ENCODE results near the gene FBXO3. TPM values are rescaled to one million over a fixed set of nuclear protein-coding genes. Genes with fewer than 3 reads are reported as not detected.

Gene FBXO3
- total and polyA plus RNA-seq, 9 of the 15 experiments (the other 6 are each of a cell fraction or from before 2014, with no cell fraction given): 11.6 to 59.3 (median 29.2) TPM

- DNase-seq (ENCODE audit: extremely low read depth in 1 of 4, low spot score in 3 of 4): no peak
- H3K27ac ChIP-seq (ENCODE audit: extremely low read depth, low read depth, low read length): peak overlapping the region; percentile 15; the same call in 1 of the 3 replicates
- in situ Hi-C loops (cut with MboI) (no loop called here), intact Hi-C loops (cut with micrococcal nuclease) (no loop called here)
- no peak overlapping the region for H3K9ac ChIP-seq (ENCODE audit: insufficient read depth in 1 of 2, low read depth in 2 of 2, low read length in 2 of 2)
- FAIRE-seq: no peak
- H2AFZ ChIP-seq (ENCODE audit: low read depth, low read length): no peak overlapping the region
- TF ChIP-seq ZNF274 (IDR thresholded peaks at IDR 0.05; ENCODE audit: borderline replicate concordance, low read depth, low read length) (no peak), ELK1 (CRISPR knock-in tag; IDR thresholded peaks at IDR 0.05) (no peak), ZNF707 (CRISPR knock-in tag; conservative IDR thresholded peaks at IDR 0.05) (no peak), TSC22D4 (tag; IDR thresholded peaks at IDR 0.05) (no peak), GTF2A2 (tag; IDR thresholded peaks at IDR 0.05) (no peak)
- TF ChIP-seq, protein P1, sequence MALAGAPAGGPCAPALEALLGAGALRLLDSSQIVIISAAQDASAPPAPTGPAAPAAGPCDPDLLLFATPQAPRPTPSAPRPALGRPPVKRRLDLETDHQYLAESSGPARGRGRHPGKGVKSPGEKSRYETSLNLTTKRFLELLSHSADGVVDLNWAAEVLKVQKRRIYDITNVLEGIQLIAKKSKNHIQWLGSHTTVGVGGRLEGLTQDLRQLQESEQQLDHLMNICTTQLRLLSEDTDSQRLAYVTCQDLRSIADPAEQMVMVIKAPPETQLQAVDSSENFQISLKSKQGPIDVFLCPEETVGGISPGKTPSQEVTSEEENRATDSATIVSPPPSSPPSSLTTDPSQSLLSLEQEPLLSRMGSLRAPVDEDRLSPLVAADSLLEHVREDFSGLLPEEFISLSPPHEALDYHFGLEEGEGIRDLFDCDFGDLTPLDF (CRISPR knock-in tag; IDR thresholded peaks at IDR 0.05): no peak
- H3K36me3 ChIP-seq (ENCODE audit: control insufficient read depth, insufficient read depth, low read length): peaks cover 87% of the 10 kb centered on the region
- POLR2A ChIA-PET: interaction anchor here (0.9 to 3.3 kb wide), 4 partner anchors 12 to 29 kb away, joined by 3 to 18 read pairs (median 3); partner anchors contain the start of gene CD59
- H3K4me2 ChIP-seq (ENCODE audit: insufficient read depth, low read length): no peak overlapping the region
- 65% methylated on average over 4 of the region's 4 CpGs for WGBS (ENCODE audit: insufficient coverage, low coverage, missing lambda C conversion rate)
- peaks cover 0 to 4% of the 10 kb centered on the region in 2 experiments; a peak in 3 of 5 replicates for H3K4me1 ChIP-seq (replicated peaks in 1 of 2; ENCODE audit: control insufficient read depth in 2 of 2, insufficient read depth in 2 of 2, low read length in 2 of 2)
- BruUV-seq (replicated peaks): no TSS peak
- H3K4me3 ChIP-seq: no peak overlapping the region
- H3K9me3 ChIP-seq (replicated peaks; ENCODE audit: control insufficient read depth, insufficient read depth, low read depth, low read length): no peaks in the 10 kb centered on the region
- no peaks in the 10 kb centered on the region for H4K20me1 ChIP-seq (replicated peaks; ENCODE audit: control insufficient read depth, insufficient read depth, low read length)
- no peaks in the 10 kb centered on the region for H3K27me3 ChIP-seq (ENCODE audit: control insufficient read depth in 2 of 2, insufficient read depth in 2 of 2, low read length in 2 of 2)
- H3K79me2 ChIP-seq (ENCODE audit: control insufficient read depth, insufficient read depth, low read length): peaks cover 14% of the 10 kb centered on the region; the same call in 1 of the 3 replicates
- peak; percentile 48 for ATAC-seq
- CTCF ChIA-PET (ENCODE audit: low intra/inter-chr PET ratio): no interaction called here
- H3K9me1 ChIP-seq (ENCODE audit: control insufficient read depth, insufficient read depth, low read length): peaks cover 4% of the 10 kb centered on the region
These were observed 60.4 kb downstream of the FBXO3 start for GRCh38 chr11:33713856-33714398.
